MM.1S (cell line): Measurements from ENCODE around the gene SLC8B1.

Source experiments
- DNase-seq: peaks from one replicate; pipeline ENCODE4 v3.0.0-alpha.2; 2015
- H2AFZ ChIP-seq: fragments of 300-600 bp; sonication (generic); 2 replicates; pipeline ENCODE4 v1.6.0; 2016; ENCODE audit warnings: antibody characterized with exemption, low read length
- H3F3A ChIP-seq: fragments of 300-600 bp; sonication (generic); 2 replicates; pipeline ENCODE4 v1.6.1; 2016; ENCODE audit warnings: mild to moderate bottlenecking, antibody characterized with exemption, low read length, moderate library complexity, mixed read lengths; ENCODE audit not compliant: insufficient read depth
- H3K27ac ChIP-seq: fragments of 300-600 bp; sonication (generic); 2 replicates; pipeline ENCODE4 v1.5.1; 2016; ENCODE audit warnings: mild to moderate bottlenecking, low read length
- H3K27me3 ChIP-seq: fragments of 300-600 bp; sonication (generic); replicated peaks from 2 replicates; pipeline ENCODE4 v1.6.0; 2016; ENCODE audit warnings: low read length; ENCODE audit not compliant: insufficient read depth
- H3K36me3 ChIP-seq: fragments of 300-600 bp; sonication (generic); replicated peaks from 2 replicates; pipeline ENCODE4 v1.6.1; 2016; ENCODE audit warnings: mild to moderate bottlenecking, low read length, mixed read lengths; ENCODE audit not compliant: insufficient read depth
- H3K4me1 ChIP-seq: fragments of 300-600 bp; sonication (generic); 2 replicates; pipeline ENCODE4 v1.6.1; 2016; ENCODE audit warnings: low read length, mixed read lengths
- H3K4me2 ChIP-seq: fragments of 300-600 bp; sonication (generic); 2 replicates; pipeline ENCODE4 v1.6.0; 2016; ENCODE audit warnings: low read depth, low read length
- H3K4me3 ChIP-seq: fragments of 300-600 bp; sonication (generic); 2 replicates; pipeline ENCODE4 v1.5.1; 2016; ENCODE audit warnings: low read length, mixed read lengths
- H3K79me2 ChIP-seq: fragments of 300-600 bp; sonication (generic); 2 replicates; pipeline ENCODE4 v1.6.1; 2016; ENCODE audit warnings: mixed run types, low read length, mixed read lengths
- H3K9ac ChIP-seq: fragments of 300-600 bp; sonication (generic); 2 replicates; pipeline ENCODE4 v1.6.1; 2016; ENCODE audit warnings: low read length, mixed read lengths
- H3K9me2 ChIP-seq: fragments of 300-600 bp; sonication (generic); replicated peaks from 2 replicates; pipeline ENCODE4 v1.6.1; 2016; ENCODE audit warnings: mild to moderate bottlenecking, low read length, mixed read lengths; ENCODE audit not compliant: insufficient read depth
- H3K9me3 ChIP-seq: fragments of 300-600 bp; sonication (generic); replicated peaks from 2 replicates; pipeline ENCODE4 v1.6.1; 2016; ENCODE audit warnings: mild to moderate bottlenecking, low read length, mixed read lengths; ENCODE audit not compliant: insufficient read depth
- H4K20me1 ChIP-seq: fragments of 300-600 bp; sonication (generic); 2 replicates; pipeline ENCODE4 v1.6.1; 2016; ENCODE audit warnings: mild to moderate bottlenecking, low read length, moderate library complexity, mixed read lengths; ENCODE audit not compliant: insufficient read depth
- CTCF ChIP-seq: fragments of 300-600 bp; sonication (generic); IDR thresholded peaks from 2 replicates; pipeline ENCODE4 v1.5.1; 2016; ENCODE audit warnings: antibody characterized with exemption, low read length, mixed read lengths
- EZH2 ChIP-seq: fragments of 300-600 bp; sonication (generic); optimal IDR thresholded peaks from 2 replicates; pipeline ENCODE3; 2017; ENCODE audit warnings: low read depth, mild to moderate bottlenecking, antibody characterized with exemption, low read length, mixed read lengths
- EZH2phosphoT487 ChIP-seq: fragments of 300-600 bp; sonication (generic); IDR thresholded peaks from 2 replicates; pipeline ENCODE4 v1.6.1; 2018; ENCODE audit warnings: antibody characterized with exemption, low read length

The SLC8B1 gene

GRCh38 chr12:113322343-113322742 lies 12.6 kb downstream of the SLC8B1 start:
- no peaks in the 10 kb centered on the region for H3K27me3 ChIP-seq
- TF ChIP-seq CTCF (no peak), EZH2phosphoT487 (no peak), EZH2 (no peak)
- H3K9me3 ChIP-seq: no peaks in the 10 kb centered on the region
- no peak overlapping the region for H3K27ac ChIP-seq
- DNase-seq: peak; percentile 24
- no peak overlapping the region for H3K4me3 ChIP-seq
- no peak overlapping the region for H3K4me2 ChIP-seq
- no peaks in the 10 kb centered on the region for H3K9me2 ChIP-seq
- H3F3A ChIP-seq: no peaks in the 10 kb centered on the region
- no peaks in the 10 kb centered on the region for H3K4me1 ChIP-seq
- no peaks in the 10 kb centered on the region for H3K79me2 ChIP-seq
- no peak overlapping the region for H2AFZ ChIP-seq
- H4K20me1 ChIP-seq: no peaks in the 10 kb centered on the region
- H3K36me3 ChIP-seq: no peaks in the 10 kb centered on the region
- no peak overlapping the region for H3K9ac ChIP-seq

GRCh38 chr12:113320401-113320800 lies 14.5 kb downstream of the SLC8B1 start:
- H3K4me3 ChIP-seq: no peak overlapping the region
- H3K27ac ChIP-seq: no peak overlapping the region
- TF ChIP-seq EZH2phosphoT487 (no peak), EZH2 (no peak), CTCF (no peak)
- H3K4me1 ChIP-seq: no peaks in the 10 kb centered on the region
- no peaks in the 10 kb centered on the region for H3K27me3 ChIP-seq
- H3K4me2 ChIP-seq: no peak overlapping the region
- H3K79me2 ChIP-seq: no peaks in the 10 kb centered on the region
- H3K9me3 ChIP-seq: no peaks in the 10 kb centered on the region
- no peaks in the 10 kb centered on the region for H4K20me1 ChIP-seq
- no peak overlapping the region for H2AFZ ChIP-seq
- no peaks in the 10 kb centered on the region for H3F3A ChIP-seq
- no peaks in the 10 kb centered on the region for H3K9me2 ChIP-seq
- H3K36me3 ChIP-seq: no peaks in the 10 kb centered on the region
- H3K9ac ChIP-seq: no peak overlapping the region
- no peak for DNase-seq

- no peak overlapping the region for H2AFZ ChIP-seq
Measured at GRCh38 chr12:113318900-113319628, 15.8 kb downstream of the SLC8B1 start.

More at GRCh38 chr12:113318900-113319628, 15.8 kb downstream of the SLC8B1 start:
- no peaks in the 10 kb centered on the region for H4K20me1 ChIP-seq
- H3K4me3 ChIP-seq: no peak overlapping the region
- no peak overlapping the region for H3K4me2 ChIP-seq
- TF ChIP-seq CTCF (no peak), EZH2 (no peak), EZH2phosphoT487 (no peak)
- no peak overlapping the region for H3K27ac ChIP-seq
- no peaks in the 10 kb centered on the region for H3K27me3 ChIP-seq
- no peaks in the 10 kb centered on the region for H3K9me2 ChIP-seq
- H3K36me3 ChIP-seq: no peaks in the 10 kb centered on the region
- no peaks in the 10 kb centered on the region for H3K4me1 ChIP-seq
- H3K9ac ChIP-seq: no peak overlapping the region
- H3F3A ChIP-seq: no peaks in the 10 kb centered on the region
- DNase-seq: no peak
- no peaks in the 10 kb centered on the region for H3K79me2 ChIP-seq
- no peaks in the 10 kb centered on the region for H3K9me3 ChIP-seq
